RPMI7951 (cell line): ENCODE results near the gene VPS37B. TPM values are rescaled to one million over a fixed set of nuclear protein-coding genes. Genes with fewer than 3 reads are reported as not detected.

Experiments used
- DNase-seq: peaks from one replicate; pipeline ENCODE4 v3.0.0-alpha.2; 2012; ENCODE audit warnings: low read depth
- total RNA-seq: library from RNA; depleted of rRNA; stranded (reverse); fragments of >200 nt; shearing (Covaris generic); gene quantifications from 2 replicates; pipeline ENCODE4 v1.2.3, GENCODE V29; 2014

Gene VPS37B
- total RNA-seq, 1 experiment from 2014 or later = 35.8 TPM

DNA sequence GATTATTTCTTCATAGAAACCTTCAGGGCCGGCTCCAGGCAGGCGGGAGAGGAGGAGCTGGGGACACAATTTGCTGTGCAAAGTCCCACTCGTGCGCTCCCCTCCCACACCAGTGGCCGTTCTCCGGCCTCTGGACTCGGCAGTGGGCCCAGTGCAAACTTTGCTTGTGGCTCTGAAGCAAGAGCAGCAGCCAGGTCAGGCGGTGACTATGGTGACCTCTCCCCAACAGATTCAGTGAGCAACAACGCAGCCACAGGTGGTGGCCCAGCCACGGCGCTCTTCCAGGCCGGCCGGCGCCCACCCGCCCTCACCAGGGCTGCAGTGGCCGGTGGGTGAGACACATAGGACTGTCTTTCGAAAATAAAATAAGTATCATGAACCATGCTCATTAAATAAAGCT is 29.5 kb downstream of the VPS37B start:
- DNase-seq = no peak

DNA sequence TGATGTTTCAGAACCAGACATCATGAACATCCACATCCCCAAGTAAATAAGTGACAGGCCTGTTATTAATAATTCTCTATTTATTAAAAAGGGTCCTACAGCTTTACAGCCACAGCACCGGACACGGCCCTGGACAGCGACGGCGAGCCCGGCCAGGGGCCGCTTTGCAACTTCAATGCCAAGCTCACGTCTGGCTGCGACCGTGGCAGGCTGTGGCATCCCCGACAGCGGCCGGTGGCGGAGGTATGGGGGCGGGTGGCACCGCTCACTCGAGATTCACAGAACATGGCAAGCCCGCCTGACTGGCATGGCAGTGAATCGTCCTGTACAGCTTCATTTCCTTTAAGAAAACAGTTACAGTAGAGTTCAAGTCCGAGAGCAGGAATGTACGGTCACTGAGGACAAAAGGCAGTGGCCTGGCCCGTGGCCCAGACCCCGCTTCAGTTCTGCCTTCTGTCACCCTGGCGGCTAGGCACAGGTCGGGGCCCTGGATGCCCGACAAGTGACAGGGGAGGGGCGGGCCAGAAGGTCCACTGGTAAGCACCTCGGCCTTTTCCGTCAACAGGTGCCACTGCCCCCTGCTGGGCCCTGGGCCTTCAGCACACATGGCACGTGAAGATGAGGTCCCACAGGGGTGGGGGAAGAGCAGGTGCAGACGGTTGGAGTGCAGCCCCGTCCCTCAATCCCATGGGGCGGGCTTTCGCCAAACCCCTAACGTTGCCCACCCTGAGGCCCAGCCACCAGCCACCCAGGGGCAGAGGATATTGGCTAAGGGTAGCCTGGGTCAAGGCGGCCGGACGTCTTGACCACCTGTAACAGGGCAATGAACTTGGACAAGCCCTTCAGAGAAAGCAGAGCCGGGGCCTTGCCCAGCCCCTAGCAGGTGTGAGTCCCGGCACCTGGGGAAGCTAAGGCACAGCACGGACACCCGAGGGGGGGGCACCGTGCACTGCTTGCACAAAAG is 30.4 kb downstream of the VPS37B start:
- DNase-seq = no peak

DNA sequence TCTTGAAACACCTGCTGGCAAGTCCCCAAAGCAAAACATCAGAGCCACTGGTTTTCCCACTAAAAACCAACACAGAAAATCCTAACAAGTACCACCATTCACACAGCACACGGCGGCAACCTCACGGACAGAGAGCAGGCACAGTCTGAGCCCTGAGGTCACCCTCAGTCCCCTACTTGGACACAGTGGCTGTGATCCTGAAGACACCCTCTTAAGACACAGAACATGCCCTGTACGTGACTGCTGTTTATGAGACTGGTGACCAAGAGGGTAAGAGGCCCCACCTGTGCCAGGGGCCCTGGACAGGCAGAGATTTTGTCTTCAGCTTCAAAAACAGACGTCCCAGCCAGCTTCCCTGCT is 31.1 kb downstream of the VPS37B start:
- DNase-seq = no peak

DNA sequence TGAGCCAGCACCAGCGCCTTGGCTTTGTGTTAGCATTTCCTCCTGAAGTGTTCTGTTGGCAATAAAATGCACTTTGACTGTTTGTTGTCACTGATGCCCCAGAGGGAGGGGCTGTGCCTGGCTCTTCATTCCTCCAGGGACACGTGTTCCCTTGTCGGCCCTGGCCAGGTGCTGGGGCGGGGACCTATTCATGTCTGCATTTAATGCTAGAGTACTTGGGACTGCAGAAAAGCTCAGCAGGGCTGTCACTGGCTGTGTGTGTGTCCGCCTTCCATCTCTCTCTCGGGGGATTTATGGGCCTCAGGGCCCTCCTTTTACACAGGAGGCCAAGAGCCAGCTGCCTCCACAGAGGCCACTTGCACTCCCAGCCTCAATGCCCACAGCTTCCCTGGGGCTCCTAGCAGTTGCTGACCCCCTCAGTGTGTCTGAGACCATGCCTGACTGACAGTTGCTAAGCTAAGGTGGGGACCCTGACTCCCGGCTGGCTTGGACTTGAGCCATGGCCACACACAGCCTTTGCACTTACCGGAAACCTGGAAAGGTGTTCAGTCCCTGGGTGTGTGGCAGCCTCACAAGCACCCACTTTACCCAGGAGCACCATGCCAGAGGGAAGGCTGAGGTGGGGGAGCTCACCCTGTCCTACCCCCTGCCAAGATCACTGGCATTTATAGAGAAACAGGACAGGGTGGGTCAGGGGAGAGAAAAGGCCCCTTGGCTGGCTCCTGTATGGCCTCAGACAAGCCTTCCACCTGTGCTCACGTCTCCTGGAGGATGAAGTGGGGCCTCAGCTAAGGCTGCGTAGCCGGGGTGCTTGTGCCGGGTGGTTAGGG is 32.8 kb downstream of the VPS37B start:
- no peak for DNase-seq

DNA sequence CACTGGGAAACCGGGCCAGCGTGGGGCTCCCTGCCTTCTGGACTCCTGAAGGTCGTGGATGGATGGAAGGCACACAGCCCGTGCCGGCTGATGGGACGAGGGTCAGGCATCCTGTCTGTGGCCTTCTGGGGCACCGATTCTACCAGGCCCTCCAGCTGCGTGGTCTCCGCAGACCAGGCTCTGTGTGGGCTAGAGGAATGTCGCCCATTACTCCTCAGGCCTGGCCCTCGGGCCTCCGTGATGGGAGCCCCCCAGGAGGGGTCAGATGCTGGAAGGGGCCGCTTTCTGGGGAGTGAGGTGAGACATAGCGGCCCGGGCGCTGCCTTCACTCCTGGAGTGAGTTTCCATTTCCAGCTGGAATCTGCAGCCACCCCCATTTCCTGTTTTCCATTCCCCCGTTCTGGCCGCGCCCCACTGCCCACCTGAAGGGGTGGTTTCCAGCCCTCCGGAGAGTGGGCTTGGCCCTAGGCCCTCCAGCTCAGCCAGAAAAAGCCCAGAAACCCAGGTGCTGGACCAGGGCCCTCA is 33.8 kb downstream of the VPS37B start:
- DNase-seq = no peak

DNA sequence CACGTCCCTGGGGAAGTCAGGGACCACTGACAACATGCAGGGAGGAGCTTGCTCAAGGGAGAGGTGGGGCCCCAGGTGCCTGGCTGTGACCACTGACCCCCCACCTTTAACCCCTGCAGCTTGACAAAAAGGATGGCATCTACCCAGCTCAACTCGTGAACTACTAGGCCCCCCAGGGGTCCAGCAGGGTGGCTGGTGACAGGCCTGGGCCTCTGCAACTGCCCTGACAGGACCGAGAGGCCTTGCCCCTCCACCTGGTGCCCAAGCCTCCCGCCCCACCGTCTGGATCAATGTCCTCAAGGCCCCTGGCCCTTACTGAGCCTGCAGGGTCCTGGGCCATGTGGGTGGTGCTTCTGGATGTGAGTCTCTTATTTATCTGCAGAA is 34.3 kb downstream of the VPS37B start:
- DNase-seq = no peak

DNA sequence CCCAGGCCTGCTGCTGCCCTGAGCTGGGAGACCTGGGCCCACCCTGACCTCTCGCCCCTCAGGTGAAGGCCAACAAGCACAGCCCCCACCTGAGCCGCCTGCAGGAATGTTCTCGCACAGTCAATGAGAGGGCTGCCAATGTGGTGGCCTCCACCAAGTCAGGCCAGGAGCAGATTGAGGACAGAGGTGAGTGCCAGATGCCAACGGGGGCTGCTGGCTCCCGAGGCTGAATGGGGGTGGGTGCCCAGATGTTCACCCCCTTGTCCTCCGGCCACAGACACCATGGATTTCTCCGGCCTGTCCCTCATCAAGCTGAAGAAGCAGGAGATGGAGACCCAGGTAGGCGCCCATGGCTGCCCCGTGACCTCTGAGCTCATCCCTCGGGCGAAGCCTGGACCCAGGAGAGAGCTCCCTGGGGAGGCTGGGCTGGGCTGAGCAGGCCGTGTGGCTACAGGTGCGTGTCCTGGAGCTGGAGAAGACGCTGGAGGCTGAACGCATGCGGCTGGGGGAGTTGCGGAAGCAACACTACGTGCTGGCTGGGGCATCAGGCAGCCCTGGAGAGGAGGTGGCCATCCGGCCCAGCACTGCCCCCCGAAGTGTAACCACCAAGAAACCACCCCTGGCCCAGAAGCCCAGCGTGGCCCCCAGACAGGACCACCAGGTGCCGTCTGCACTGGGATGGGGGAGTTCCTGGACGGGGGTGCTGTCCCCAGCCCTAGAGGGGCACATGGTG is 34.9 kb downstream of the VPS37B start:
- DNase-seq = no peak

DNA sequence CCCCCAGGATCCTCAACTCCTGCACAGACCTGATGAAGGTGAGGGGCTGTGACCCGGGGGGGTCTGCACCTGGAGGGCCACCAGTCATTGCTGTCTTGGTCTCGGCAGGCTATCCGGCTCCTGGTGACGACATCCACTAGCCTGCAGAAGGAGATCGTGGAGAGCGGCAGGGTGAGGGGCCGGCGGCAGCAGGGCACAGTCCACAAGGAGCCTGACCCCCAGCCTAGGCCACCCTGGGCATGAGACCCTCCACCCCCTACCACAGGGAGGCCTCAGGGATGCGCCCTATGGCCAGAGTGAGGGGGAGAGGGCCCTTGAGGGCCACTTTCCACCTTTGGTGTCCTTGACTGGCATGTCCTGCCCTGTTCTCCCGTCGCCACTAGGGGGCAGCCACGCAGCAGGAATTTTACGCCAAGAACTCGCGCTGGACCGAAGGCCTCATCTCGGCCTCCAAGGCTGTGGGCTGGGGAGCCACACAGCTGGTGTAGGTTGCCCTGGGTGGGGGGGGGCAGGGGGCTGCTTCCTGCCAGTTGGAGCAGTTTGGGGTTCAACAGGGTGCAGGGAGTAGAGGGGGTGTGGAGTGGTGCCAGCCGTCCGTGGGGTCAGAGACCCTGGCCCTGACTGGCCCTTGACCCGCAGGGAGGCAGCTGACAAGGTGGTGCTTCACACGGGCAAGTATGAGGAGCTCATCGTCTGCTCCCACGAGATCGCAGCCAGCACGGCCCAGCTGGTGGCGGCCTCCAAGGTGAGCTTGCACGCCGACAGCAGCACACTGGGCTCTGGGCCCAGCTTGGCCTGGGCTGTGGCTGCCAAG is 35.7 kb downstream of the VPS37B start:
- peak; percentile 67 for DNase-seq

DNA sequence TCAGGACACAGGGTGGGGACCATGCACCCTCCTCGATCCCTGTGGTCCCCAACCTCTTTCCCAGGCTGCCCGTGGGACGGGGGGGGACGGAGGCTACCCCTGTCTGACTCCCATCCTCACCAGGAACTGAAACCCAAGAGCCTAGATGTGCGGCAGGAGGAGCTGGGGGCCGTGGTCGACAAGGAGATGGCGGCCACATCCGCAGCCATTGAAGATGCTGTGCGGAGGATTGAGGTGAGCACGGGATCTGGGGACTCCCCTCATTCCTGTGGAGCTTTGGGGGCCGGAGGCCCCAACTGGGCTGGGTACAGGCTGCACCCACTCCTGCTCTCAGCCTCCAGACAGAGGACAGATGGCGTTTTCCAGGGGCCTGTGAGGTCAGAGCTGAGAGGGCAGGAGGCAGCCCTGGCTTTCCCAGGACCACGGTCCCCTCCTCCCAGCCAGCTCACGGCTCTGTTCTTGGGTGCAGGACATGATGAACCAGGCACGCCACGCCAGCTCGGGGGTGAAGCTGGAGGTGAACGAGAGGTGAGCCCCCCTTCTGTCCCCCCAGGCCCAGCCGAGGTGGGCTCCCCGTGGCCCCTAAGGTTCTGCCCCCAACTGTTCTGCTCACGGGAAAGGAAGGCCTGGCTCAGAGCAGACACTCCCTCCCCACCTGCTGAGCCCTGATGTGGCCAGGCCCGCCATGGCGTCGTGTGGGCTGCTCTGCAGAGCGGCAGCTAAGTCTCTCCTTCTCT is 36.5 kb downstream of the VPS37B start:
- DNase-seq = no peak

DNA sequence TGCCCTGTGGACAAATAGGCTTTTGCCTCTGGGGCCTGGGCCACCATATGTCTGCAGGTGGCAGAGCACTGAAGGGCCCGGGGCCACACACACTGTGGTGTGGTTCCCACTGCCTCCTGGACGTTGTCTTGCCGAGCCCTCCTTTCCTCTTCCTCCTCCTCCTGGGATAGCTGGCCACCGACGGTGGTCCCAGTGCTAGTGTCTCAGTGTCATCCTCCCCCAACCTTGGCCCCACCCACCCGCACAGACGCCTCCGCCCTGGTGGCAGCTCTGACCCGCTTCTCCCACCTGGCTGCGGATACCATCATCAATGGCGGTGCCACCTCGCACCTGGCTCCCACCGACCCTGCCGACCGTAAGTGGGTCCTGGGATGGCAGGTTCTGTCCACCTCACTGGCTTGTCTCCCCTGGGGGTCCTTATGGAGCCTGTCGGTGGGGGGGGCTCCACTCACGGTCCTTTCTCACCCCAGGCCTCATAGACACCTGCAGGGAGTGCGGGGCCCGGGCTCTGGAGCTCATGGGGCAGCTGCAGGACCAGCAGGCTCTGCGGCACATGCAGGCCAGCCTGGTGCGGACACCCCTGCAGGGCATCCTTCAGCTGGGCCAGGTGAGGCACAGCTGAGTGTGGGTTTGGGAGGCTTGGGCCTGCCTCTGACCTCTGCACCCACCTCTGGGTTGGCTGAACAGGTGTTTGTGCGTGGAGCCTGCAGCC is 37.2 kb downstream of the VPS37B start:
- DNase-seq = no peak

DNA sequence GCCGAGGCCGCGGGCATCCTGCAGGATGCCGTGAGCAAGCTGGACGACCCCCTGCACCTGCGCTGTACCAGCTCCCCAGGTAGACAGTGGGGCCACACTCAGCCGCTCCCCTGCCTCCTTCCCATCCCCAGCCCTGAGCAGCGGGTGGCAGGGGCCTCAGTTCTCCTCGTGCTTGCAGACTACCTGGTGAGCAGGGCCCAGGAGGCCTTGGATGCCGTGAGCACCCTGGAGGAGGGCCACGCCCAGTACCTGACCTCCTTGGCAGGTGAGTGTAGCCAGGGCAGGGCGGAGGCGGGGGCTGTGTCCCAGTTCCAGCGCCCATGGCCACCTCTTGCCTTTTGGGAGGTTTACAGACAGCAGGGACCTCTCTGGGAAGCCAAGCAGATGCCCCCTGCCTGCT is 37.8 kb downstream of the VPS37B start:
- DNase-seq = no peak

DNA sequence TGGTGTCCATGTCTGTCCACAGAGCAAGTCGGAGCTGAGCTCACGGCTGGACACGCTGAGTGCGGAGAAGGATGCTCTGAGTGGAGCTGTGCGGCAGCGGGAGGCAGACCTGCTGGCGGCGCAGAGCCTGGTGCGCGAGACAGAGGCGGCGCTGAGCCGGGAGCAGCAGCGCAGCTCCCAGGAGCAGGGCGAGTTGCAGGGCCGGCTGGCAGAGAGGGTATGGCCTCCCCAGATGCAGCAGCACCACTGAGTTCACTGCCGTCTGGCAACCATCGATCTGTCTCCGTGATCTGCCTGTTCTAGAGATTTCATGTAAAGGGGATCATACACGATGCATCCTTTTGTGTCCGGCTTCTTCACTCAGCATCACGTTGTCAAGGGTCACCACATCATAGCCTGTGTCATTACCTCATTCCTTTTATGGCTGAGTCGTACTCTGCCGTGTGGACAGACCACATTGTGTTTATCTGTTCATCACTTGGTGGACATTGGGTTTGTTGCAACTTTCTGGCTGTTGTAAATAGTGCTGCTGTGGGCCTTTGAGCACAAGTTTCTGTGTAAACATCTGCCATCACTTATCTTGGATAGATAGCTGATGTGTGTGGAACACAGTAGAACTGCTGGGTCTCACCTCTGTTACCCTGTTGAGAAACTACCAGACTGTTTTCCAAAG is 38.8 kb downstream of the VPS37B start:
- DNase-seq = no peak

DNA sequence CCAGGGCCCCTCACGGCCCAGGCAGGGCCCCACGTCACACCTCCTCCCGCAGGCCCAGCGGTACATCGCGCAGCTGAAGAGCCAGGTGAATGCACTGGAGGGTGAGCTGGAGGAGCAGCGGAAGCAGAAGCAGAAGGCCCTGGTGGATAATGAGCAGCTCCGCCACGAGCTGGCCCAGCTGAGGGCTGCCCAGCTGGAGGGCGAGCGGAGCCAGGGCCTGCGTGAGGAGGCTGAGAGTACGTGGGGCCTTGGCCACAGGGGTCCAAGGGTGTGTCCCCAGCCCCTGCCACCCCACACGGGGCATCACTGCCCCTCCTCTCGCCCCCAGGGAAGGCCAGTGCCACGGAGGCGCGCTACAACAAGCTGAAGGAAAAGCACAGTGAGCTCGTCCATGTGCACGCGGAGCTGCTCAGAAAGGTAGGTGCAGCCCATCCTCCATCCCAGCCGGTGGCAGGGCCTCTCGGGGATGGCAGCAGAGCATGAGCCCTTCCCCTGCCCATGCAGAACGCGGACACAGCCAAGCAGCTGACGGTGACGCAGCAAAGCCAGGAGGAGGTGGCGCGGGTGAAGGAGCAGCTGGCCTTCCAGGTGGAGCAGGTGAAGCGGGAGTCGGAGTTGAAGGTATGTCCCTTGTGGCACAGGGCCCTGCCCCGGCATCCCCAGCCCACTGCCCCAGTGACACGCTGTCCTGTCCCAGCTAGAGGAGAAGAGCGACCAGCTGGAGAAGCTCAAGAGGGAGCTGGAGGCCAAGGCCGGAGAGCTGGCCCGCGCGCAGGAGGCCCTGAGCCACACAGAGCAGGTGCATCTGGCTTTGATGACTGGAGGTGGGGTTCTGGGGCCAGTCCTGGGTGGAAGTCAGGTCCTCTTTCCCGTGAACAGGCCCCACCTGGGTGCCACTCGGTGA is 39.7 kb downstream of the VPS37B start:
- DNase-seq = no peak

DNA sequence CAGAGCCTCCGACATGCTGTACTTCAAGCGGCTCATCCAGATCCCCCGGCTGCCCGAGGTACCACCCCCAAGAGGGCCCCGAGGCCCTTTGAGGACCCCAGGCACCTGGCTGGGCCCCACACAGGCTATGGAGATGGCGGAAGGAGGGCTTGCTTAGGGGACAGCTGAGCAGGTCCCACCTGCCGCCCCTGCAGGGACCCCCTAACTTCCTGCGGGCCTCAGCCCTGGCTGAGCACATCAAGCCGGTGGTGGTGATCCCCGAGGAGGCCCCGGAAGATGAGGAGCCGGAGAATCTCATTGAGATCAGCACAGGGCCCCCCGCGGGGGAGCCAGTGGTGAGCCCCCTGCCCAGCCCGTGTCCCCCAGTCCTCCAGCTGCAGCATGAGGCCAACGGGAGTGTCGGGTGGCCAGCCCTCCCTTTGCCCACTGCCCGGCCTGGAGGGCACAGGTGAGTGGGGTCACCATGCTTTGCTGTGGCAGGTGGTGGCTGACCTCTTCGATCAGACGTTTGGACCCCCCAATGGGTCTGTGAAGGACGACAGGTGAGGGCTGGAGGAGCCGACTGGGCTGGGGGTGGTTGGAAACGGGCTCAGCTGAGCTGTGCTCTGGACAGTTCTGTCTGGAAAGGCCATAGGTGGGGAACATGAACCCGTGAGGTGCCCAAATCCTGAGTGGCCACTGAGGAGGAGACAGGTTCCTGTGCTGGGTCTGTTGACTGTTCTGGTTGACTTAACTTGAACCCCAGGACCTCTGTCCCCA is 40.7 kb downstream of the VPS37B start:
- no peak for DNase-seq

DNA sequence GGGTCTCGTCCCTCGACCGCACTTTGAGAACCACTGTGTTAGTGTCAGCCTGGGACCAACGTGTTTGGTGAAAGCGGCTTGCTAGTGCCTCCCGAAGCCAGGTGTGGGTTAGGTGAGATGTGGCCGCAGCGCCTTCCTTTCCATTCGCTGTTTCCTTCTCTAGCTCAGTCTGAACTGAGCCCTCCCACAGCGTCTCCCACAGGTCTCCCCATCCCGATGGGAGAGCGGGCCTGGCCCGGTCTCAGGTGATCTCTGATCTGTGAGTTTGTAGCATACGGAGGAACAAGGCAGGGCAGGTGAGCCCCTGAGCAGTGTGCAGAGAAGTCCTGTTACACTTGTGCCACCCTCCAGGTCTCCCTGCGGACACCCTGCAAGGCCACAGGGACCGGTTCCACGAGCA is 41.4 kb downstream of the VPS37B start:
- no peak for DNase-seq

DNA sequence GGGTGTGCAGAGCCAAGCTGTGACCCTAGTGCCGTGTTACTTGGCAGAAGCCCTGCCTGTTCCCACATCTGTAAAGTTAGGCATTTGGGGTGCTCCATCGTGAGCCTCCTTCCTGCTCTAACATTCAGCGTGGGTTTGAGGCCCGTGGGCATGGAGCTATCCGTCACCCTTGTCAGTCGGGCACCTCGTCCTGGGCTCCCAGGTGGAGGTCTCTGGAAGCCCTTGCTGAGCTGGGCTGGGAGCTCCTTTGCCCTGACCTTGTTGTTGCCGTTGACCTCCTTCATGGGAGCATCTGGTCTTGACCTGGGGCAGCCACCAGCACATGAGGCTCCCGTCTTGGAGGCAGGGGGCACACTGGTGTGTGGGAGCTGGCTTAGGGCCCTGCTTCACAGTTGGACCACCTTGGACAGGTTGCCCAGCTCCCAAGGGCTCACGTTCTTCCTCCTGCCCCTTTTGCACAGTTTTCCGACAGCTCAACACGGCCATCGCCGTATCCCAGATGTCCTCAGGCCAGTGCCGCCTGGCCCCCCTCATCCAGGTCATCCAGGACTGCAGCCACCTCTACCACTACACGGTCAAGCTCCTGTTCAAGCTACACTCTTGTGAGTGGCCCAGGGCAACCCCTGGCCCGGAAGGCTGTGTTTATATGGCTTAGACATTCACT is 42.2 kb downstream of the VPS37B start:
- DNase-seq = no peak
